Fibroblast of mammary gland (primary cell): ENCODE results near the gene SLC22A23.
A peak's percentile ranks its signal among the peaks of the same experiment; 100 is the strongest.

Experiments used
- DNase-seq: peaks from one replicate; pipeline ENCODE4 v3.0.0-alpha.2; 2010; ENCODE audit warnings: low read depth
- H3K4me3 ChIP-seq: 2 replicates; pipeline ENCODE4 v1.5.1; 2011; ENCODE audit warnings: low read depth, mild to moderate bottlenecking, low read length, moderate library complexity; ENCODE audit not compliant: control insufficient read depth
- CTCF ChIP-seq: conservative IDR thresholded peaks from 2 replicates; pipeline ENCODE4 v1.5.1; 2011; ENCODE audit warnings: low read depth, low read length, inconsistent platforms; ENCODE audit not compliant: control insufficient read depth, insufficient read depth

SLC22A23 gene

GRCh38 chr6:3351829-3352524 is 104.9 kb downstream of the SLC22A23 start:
- DNase-seq: no peak
- TF ChIP-seq CTCF: no peak
- H3K4me3 ChIP-seq: no peak overlapping the region

DNA sequence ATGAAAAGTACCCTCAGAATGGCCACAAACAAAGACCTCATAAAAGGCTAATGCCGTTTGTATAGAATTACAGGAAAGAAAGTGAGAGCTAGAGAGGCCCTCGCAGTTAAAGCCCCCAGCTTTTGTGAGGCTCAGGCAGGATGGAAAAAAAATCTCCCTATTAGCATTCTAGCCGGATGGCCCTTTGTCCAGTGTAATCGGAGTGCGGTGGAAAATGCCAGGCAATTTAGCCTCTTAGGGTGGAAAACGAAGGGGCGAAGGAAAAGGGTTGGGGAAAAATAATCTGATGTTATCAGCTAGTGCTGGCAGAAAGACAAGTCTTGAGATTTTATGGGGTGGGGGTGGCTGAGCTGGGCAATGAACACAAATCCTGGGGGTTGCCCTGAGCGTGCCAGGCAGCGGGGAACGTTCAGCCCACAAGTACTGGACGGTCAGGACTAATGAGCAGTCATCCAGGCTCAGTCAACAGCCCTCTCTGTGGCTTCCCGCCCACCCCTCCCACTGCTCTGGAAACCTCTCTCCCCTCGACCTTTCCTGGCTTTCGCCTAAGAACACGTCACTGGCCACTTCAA is 105.7 kb downstream of the SLC22A23 start:
- DNase-seq: peak; percentile 57
- no peak for TF ChIP-seq CTCF
- H3K4me3 ChIP-seq: no peak overlapping the region

GRCh38 chr6:3350252-3350796 is 106.5 kb downstream of the SLC22A23 start:
- DNase-seq: no peak
- TF ChIP-seq CTCF: no peak

GRCh38 chr6:3349388-3350251 is 107.2 kb downstream of the SLC22A23 start:
- no peak for TF ChIP-seq CTCF
- peak; percentile 25 for DNase-seq
- H3K4me3 ChIP-seq: no peak overlapping the region

More at GRCh38 chr6:3350252-3350796, 106.5 kb downstream of the SLC22A23 start:
- no peak overlapping the region for H3K4me3 ChIP-seq

GRCh38 chr6:3348821-3349220 is 108.0 kb downstream of the SLC22A23 start:
- no peak for TF ChIP-seq CTCF

GRCh38 chr6:3347826-3348225 is 109.0 kb downstream of the SLC22A23 start:
- no peak for DNase-seq
- TF ChIP-seq CTCF: no peak
- H3K4me3 ChIP-seq: no peak overlapping the region

More at GRCh38 chr6:3348821-3349220, 108.0 kb downstream of the SLC22A23 start:
- H3K4me3 ChIP-seq: no peak overlapping the region
- no peak for DNase-seq
